Vagina (tissue), 2 donors: ENCODE data around the gene GNAS-AS1. TPM values are rescaled to one million over a fixed set of nuclear protein-coding genes. Genes with fewer than 3 reads are reported as not detected.

Experiments used
- DNase-seq, 2 donors: peaks; one replicate each; pipeline ENCODE4 v3.0.0-alpha.2; 2017; ENCODE audit errors: extremely low spot score in 2 of 2
- H3K27ac ChIP-seq: fragments of 200-600 bp; sonication (generic); one replicate; pipeline ENCODE4 v1.5.1; 2019
- H3K27me3 ChIP-seq: fragments of 200-600 bp; sonication (generic); one replicate; pipeline ENCODE4 v1.5.1; 2019
- H3K36me3 ChIP-seq, 2 donors: fragments of 200-600 bp; sonication (generic); one replicate each; pipeline ENCODE4 v1.5.1; 2017 to 2019
- H3K4me1 ChIP-seq: fragments of 200-600 bp; sonication (generic); one replicate; pipeline ENCODE4 v1.5.1; 2019
- H3K4me3 ChIP-seq, 2 donors: fragments of 200-600 bp; sonication (generic); 1 replicate in 1 of 2; 2 replicates in 1 of 2; pipeline ENCODE4 v1.5.1; 2016 to 2019
- H3K9me3 ChIP-seq: fragments of 200-600 bp; sonication (generic); one replicate; pipeline ENCODE4 v1.5.1; 2019
- CTCF ChIP-seq, 3 experiments: fragments of 450-650 bp in 2 of 3; fragments of 200-600 bp in 1 of 3; sonication (generic) in 1 of 3; IDR thresholded peaks; one replicate each; pipeline ENCODE4 v1.5.1; 2017 to 2019; ENCODE audit warnings: antibody characterized with exemption in 3 of 3, mild to moderate bottlenecking in 2 of 3, moderate library complexity in 2 of 3
- POLR2A ChIP-seq, 2 donors: fragments of 450-650 bp; IDR thresholded peaks; one replicate each; pipeline ENCODE4 v1.6.1; 2017; ENCODE audit warnings: antibody characterized with exemption in 2 of 2, mild to moderate bottlenecking in 2 of 2, moderate library complexity in 2 of 2
- POLR2AphosphoS5 ChIP-seq, 2 donors: sonication (generic); formaldehyde crosslinking; IDR thresholded peaks; one replicate each; pipeline ENCODE4 v1.9.0; 2017; ENCODE audit warnings: antibody characterized with exemption in 2 of 2, mild to moderate bottlenecking in 2 of 2, low read depth in 1 of 2; ENCODE audit not compliant: insufficient read depth in 1 of 2
- intact Hi-C: fragments of 100-400 bp; cut with DNase I; formaldehyde crosslinking; loops from one replicate; pipeline ENCODE4 v1.15.1; 2023
- total RNA-seq: library from RNA; depleted of rRNA; stranded (reverse); fragments of >200 nt; gene quantifications from one replicate; pipeline ENCODE4 v1.2.3, GENCODE V29; 2016

The GNAS-AS1 gene
- total RNA-seq, 1 donor from 2014 or later, result not detected

- Histone ChIP-seq H3K27ac (no peak overlapping the region), H3K4me1 (peaks cover 5% of the 10 kb centered on the region), H3K4me3 (no peak overlapping the region), H3K9me3 (no peaks in the 10 kb centered on the region), H3K27me3 (no peaks in the 10 kb centered on the region), H3K36me3 (no peaks in the 10 kb centered on the region)
- TF ChIP-seq POLR2AphosphoS5 (IDR thresholded peaks at IDR 0.05; ENCODE audit: insufficient read depth in 1 of 2, low read depth in 1 of 2), result no peak
- TF ChIP-seq POLR2A (IDR thresholded peaks at IDR 0.05), result no peak
- no peak for TF ChIP-seq CTCF (IDR thresholded peaks at IDR 0.05)
- intact Hi-C loops, result no loop called here
- DNase-seq, result no peak
Measured at GRCh38 chr20:58865843-58866242, 15.1 kb upstream of the GNAS-AS1 start.

GRCh38 chr20:58864346-58864745 lies 13.6 kb upstream of the GNAS-AS1 start:
- Histone ChIP-seq H3K4me3 (no peak overlapping the region), H3K9me3 (no peaks in the 10 kb centered on the region), H3K4me1 (peaks cover 5% of the 10 kb centered on the region), H3K27ac (no peak overlapping the region), H3K27me3 (no peaks in the 10 kb centered on the region), H3K36me3 (no peaks in the 10 kb centered on the region)
- TF ChIP-seq POLR2AphosphoS5 (IDR thresholded peaks at IDR 0.05; ENCODE audit: insufficient read depth in 1 of 2, low read depth in 1 of 2), result no peak
- no peak for TF ChIP-seq CTCF (IDR thresholded peaks at IDR 0.05)
- no peak for TF ChIP-seq POLR2A (IDR thresholded peaks at IDR 0.05)
- intact Hi-C loops, result no loop called here
- no peak for DNase-seq

DNA sequence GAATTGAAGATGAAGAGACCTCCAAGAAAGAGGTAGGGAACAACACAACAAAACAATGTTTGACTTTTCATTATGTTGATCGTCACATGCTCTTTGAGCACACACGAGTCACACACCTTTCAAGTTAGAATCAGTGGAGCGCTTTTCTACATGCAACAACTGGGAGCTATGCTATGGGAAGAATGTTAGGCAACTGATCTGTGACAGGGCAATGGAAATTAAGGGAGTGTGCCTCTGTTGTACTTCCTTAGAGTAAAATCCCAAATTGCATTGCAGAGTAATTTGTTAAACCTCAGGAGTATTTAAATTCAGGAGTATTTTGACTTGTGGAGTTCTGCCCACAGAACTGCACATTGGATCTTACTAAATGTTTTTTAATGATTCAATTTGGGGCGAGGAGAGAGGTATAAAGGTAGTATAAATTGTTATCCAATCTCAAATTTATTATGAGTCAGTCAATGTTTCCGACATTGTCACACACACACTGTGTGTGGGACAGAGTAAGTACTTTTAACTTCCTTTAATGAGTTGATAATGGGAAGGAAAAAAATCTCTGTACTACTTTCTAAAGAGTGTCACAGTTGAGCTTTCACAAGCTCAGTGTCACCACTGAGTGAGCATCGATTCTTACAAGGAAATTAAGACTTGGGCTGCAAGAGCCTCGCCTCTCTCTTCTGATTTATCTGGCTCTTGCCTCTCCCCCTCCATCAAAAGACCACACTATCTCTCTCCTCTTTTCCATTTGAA lies 12.5 kb upstream of the GNAS-AS1 start:
- intact Hi-C loops, result no loop called here
- Histone ChIP-seq H3K27ac (no peak overlapping the region), H3K4me1 (peaks cover 5% of the 10 kb centered on the region), H3K9me3 (no peaks in the 10 kb centered on the region), H3K36me3 (no peaks in the 10 kb centered on the region), H3K27me3 (no peaks in the 10 kb centered on the region), H3K4me3 (no peak overlapping the region)
- no peak for DNase-seq
- TF ChIP-seq POLR2AphosphoS5 (IDR thresholded peaks at IDR 0.05; ENCODE audit: insufficient read depth in 1 of 2, low read depth in 1 of 2) (no peak), POLR2A (IDR thresholded peaks at IDR 0.05) (no peak), CTCF (IDR thresholded peaks at IDR 0.05) (no peak)

DNA sequence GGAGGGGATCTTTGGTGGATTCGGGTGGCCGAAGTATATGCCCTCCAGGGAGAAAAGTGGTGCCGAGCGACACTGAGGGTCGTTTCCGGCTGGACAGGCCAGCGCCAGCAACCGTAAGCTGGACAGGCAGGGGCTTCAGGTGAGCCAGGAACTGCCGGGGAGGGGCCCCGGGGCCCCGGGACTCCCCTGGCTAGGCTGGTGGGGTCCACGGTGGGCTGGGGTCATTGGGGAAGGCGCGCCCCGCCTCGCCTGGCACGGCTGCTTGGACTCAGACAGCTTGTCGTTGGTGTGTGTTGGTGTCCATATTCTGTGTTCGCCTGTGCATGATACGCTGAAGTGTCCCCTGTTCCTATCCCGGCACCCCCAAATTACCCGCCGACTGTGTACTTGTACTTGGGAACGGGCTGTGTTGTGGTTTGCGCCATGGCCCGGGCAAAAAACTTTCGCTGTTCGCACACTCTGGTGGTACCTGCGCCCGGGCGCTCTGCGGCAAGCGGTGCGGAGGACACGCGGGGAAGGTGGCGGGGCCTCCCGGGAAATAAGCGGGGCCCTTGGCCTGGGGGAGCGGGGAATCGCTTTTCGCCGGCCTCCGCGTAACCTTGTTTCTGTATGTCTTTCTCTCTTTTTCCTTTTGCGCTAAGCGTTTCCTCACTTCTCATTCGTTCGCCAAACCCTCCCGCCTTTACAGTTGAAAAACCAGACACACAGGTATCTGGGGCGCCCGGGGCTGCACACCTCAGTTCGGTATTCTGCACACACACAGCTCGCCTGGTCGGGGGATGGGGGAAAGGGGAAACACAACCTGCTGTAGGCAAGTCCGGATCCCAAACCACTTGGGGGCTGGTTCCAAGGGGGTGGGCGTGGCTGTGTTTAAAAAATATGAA lies 5.0 kb upstream of the GNAS-AS1 start:
- Histone ChIP-seq H3K36me3 (no peaks in the 10 kb centered on the region), H3K27me3 (peaks cover 3% of the 10 kb centered on the region), H3K4me3 (no peak overlapping the region), H3K27ac (no peak overlapping the region), H3K9me3 (no peaks in the 10 kb centered on the region), H3K4me1 (peaks cover 38% of the 10 kb centered on the region)
- no peak for TF ChIP-seq POLR2A (IDR thresholded peaks at IDR 0.05)
- TF ChIP-seq CTCF (IDR thresholded peaks at IDR 0.05), result no peak
- no peak for TF ChIP-seq POLR2AphosphoS5 (IDR thresholded peaks at IDR 0.05; ENCODE audit: insufficient read depth in 1 of 2, low read depth in 1 of 2)
- DNase-seq, result no peak
- intact Hi-C loops, result no loop called here
